Stimulated activated CD8-positive, alpha-beta memory T cell treated with anti-CD3 and anti-CD28 coated beads, Interleukin-12 subunit alpha, Interleukin-12 subunit beta, amount 100 ng/mL, for 1 hour (primary cell): ENCODE measurements around the gene TRMT6.

Experiments
- DNase-seq: peaks from one replicate; pipeline ENCODE4 v3.0.0-alpha.2; 2020; ENCODE audit warnings: low read depth

The TRMT6 gene

DNA sequence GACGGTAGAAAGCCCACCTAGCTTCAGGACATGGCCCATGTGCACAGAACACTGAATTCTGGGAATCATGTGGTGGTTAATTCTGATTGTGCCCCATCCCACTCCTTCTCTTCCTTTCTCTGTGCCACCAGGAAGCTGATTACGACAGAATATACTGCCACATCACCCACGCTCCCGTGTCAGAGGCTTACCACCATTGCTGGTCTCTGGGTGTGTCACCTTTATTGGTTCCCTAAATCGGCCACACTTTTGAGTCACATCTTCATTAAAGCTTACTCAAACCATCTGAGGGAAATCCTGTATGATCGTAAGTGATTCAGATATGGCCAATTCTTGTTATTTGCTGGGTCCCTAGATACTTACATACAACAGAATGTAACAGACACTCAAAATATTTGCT, 3.1 kb downstream of the TRMT6 start:
- no peak for DNase-seq

DNA sequence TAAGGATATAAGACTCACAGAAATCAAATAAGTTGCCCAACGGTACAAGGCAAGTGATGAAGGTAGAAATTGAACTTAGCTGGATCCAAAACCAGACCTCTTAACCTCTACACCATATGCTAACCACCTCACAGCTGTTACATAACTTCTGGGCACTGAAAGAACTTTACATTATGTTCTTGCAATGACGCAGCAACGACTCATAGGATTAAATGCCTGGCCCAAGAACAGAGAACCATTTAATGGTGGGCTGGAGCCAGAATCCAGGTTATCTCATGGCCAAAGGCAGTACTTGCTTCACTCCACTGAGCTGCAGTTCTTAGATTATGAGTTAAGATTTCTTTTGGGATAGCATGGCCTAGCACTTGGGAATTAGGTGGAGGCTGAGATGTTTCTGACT, 4.4 kb downstream of the TRMT6 start:
- DNase-seq = no peak

DNA sequence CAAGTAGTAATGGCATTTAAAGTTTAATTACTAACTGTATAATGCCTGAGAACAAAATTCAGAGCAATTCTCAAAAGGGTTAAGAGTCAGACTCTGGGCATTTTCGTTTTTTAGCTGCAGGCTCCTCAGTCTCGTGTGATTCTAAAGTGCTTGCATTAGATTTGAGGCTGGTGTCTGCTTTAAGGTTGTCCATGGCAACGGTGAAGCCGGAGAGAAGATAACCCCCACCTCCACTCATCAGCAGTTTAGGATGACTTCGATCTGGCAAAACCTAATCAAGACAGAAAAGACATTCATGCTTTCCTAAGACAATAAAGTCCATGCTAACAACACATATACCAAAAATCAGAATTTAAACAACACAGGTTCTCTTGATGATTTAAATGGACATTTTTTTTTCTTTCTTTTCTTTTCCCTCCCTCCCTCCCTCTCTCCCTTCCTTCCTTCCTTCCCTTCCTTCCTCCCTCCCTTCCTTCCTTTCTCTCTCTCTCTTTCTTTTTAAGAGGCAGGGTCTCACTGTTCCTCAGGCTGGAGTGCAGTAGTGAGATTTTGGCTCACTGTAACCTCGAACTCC, 11.8 kb downstream of the TRMT6 start:
- no peak for DNase-seq

DNA sequence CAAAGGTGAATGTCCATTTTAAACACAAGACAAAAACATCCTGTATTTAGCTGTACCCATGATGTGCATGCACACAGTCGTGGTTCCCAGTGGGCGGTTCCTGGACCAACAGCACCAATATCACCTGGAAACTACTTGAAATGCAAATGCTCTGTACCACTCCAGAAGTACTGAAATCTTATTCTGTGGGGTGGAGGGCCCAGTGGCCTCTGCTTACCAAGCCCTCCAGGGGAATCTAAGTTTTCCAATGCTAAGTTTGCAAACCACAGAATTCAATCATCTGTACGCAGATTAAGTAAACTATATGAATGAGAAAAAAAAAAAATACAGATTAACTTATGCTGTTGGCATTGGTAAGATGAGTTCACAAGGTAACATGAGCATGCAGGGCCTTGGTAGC, 14.1 kb downstream of the TRMT6 start:
- no peak for DNase-seq

DNA sequence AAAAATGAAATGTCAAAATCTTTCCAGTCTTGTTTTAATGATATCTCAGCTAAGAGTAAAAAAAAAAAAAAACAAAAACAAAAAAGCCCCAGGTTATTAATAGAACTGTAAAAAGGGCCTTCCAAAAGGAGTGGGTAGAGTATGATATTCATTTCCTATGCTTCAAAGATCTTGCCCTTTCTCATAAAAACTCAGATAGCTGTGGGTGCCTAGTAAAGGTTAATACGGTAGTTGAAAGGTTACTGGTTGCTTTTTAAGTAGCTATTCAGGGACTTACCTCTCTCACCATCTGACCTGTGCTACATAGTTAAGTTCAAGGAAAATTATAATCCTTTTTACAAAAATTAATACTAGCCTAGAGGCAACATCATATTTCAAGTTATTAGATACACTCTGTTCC, 14.9 kb downstream of the TRMT6 start:
- no peak for DNase-seq

DNA sequence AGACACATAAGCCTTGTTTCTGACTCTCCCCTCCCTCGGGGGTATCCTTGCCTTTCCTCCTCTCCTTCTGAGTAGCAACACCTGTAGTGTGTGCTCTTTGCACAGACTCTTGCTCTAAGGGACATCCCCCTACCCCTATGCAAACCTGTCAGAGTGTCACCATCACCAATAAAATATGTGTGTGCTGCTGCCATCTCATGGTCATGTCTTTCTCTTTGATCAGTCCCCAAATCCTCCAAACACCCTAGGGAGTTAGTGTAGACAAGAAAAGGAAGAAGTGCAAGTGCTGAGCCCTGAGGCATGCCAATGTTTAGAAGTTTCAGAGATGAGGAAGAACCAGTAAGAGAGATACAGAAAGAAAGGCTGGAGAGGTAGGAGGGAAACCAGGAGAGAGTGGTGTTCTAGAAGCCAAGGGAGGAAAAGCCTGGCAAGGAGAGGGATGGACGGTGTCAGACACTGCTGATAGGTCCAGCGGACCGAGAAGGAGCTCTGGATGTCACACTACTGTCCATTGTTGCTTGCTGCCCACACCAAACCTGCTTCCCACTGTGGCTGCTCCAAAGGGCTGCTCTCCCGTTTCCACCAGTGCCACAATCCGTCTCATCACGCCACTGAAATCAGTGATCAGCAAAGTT, 16.4 kb downstream of the TRMT6 start:
- no peak for DNase-seq

DNA sequence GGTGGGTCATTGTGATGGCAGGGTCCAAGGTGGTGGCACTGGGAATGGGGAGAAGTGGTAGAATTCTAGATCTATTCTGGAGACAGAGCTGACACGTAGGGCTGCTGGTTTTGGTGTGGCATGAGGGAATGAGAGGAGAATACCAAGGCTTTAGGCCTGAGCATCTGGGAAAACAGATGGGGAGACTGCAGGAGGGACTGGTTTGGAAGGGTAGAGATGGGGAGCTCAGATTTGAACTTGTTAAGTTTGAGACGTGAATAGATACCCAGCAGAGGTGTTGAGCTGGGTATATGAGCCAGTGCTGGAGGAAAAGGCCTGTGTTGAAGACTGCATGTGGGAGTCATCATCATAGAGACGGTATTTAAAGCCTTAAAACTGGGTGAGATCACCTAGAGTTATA, 17.5 kb downstream of the TRMT6 start:
- DNase-seq = no peak

DNA sequence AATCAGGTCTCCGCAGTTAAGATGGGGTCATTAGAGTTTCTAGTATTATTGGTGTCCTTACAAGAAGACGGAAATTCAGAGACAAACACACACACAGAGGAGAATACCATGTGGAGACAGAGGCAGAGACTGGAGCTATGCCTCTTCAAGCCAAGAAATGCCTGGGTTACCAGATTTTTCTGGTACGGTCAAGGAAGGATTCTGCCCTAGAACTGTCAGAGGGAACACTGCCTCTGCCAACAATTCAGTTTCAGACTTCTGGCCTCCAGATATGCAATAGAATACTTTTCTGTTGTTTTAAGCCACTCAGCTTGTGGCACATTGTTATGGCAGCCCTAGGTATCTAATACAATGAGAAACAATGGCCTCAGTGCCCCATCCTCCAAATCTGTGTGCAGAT, 18.9 kb downstream of the TRMT6 start:
- DNase-seq = no peak

DNA sequence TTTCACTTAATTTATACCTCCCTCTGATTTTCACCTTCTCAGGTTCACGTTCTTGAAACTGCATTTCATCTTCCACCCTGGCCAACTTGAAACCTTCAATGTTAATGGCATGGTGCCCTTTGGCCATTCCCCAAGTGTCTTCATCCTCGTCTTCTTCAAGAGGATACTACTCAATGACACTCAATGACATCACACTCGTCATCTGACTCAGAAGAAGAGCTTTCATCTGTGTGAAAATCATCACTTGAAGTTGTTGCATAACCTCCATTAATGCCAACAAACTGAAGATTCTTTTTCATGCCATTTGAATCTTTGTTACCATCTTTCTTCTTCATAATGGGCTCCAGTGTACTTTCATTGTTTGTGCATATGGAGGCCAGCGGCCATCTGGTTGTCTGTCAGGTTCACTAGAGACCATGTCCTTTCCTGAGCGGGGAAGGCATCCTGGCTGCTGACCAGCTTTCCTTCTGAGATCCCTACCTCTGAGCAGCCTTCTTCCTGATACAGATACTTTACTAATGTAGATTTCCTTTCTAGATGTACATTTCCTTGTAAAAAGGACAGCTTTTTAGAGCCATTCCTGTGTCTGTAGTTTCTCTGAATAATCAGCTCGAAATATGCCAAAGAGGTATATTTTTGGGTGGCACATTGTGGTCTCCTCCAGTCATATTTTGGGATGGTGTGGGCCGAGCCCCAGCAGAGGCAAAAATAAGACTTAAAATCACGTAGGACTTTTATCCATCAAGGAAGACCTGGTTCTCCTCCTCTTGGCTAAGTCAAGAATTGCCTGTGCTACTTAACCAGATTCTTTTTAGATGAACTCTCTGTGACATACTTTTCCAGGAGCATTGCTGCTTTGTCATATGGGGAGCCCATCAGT, 21.3 kb downstream of the TRMT6 start:
- DNase-seq = no peak

DNA sequence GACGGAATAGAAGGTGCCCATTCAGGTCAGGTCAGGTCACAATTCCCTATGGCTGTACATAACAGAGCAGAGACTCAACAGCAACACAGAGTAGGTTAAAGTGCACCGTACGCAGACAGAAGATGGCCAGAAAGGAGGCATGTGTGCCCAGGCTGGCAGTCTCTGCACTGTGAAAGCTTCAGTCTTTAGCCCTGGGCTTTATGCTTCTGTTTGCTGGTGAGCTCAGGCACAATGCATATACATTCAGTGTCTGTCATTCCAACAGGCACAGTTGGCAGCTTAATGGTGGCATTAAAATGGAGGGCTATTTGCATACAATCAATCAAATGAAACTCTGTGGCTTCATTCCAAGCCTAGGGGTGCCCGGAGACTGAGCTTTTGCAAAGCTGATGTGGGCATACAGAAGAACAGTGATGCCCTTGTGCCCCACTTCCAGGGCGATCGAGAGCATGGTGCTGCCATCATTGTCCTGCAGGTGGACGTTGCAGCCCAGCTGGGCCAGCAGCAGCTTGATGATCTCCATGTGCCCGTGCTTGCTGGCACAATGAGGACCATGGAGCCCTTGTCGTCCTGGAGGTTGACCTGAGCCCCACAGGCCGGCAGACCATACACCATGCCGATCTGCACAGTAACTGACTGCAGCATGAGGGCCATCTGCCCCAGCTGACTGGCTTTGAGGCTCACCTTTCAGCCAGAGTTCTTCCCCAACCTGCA, 22.4 kb downstream of the TRMT6 start:
- DNase-seq = no peak

DNA sequence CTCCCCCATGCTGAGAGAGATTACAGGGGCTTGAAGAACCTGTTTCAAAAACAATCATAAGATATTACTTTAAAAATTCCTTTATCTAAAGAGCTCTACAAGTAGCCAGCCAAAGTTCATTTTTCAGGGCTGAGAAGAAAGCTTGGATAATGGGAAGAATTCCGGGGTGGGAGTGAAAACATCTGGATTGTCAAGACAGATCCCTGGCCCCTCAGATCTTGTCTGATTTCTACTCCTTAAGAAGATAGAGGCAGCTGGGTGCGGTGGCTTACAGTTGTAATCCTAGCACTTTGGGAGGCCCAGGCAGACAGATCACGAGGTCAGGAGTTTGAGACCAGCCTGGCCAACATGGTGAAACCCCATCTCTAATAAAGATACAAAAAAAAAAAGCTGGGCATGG, 24.8 kb downstream of the TRMT6 start:
- DNase-seq = no peak

DNA sequence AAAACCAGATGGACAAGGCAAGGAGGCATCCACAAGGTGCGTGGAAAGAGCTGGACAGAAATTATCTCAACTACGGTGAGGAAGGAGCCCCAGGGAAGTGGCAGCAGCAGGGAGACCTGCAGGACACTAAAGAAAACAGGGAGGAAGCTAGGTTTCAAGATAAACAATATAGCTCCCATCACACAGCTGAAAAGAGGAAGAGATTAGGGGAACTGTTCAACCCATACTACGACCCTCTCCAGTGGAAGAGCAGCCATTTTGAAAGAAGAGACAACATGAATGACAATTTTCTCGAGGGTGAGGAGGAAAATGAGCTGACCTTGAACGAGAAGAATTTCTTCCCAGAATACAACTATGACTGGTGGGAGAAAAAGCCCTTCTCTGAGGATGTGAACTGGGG, 26.8 kb downstream of the TRMT6 start:
- DNase-seq = no peak

DNA sequence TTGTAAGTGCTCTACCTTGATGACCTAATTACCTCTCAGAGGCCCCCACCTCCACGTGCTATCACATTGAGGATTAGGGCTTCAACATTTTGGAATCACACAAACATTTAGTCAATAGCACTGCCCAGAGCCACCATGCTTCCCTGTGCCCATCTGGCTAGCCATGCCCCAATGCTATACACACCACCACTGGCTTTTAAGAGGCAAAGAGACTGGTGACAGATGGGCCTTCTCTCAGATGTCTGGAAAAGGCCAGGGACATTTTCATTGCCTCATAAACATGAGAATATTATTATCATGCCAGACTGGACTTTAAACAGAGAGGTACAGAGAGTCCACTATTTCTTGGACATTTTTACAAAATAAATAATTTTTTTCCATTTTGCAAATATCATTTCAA, 29.8 kb downstream of the TRMT6 start:
- no peak for DNase-seq

DNA sequence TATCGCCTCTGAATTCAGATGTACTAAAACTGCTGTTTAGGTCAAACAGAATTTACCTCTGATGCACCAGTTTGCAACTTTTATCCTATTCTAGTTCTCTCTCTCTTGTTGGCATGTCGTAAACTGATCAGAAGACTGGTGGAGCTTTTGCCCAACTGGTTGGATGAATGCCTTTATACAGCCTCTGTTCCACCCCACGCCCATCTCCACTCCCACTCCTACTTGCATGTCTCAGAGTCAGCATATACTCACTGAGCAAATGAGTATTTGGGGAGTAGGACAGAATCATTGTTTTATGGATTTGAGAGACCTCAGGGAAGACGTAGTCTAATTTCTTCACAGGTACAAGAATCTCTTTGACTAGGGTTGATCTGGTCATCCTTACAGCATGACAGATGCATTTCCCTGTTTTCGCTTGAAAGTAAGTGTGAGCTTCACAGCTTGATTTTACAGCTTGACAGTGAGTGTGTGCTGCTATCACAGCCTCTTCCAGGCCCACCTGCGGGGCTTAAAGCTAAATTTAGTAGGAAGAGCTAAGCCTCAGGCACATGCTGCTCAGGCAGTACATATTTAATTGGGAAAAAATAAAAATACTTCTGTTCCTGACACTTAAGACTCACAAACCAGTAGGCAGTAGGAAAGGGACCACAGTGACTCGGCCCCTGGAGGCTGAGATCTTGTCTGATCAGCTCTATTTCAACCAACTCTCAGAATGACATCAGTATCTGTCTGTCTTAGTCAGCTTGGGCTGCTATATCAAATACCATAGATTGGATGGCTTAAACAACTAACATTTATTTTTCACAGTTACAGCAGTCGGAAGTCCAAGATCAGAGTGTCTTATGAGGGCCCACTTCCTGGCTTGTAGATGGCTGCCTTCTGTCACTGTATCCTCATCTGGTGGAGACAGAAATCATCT, 30.4 kb downstream of the TRMT6 start:
- DNase-seq = no peak

DNA sequence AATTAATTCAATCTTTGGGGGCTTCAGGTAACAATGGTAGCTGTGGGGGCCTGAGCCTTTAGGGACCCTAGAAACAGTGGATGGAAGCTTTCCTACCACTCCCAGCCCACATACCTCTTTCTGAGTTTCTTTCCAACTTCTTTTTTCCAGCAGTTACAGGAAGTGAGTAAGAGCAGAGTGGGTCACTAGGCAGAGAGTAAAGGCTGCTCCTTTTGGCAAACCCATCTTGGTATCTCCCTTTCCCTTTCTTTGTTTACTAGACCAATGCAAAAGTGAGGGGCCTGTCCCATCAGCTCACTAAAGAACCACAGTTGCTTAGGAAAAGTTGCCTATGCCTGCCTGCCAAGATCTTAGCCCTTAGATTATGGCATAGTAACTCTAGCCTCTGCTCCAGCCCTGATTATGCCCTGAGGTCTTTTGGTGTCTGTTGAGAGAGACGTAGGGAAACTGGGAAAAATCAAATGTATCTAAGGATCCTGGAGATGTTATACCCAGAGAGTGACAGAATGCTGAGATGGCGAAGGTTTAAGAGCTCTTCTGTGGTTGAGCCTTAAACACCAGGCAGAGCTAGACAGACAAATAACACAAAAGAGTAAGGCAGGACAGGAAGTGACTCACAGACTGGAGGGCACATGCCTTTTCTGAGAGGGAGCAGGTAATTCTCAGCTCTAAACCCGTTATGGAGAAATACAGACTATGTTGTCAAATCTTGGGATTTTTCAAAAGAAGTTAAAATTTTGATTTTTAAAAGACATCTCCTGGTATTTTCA, 31.3 kb downstream of the TRMT6 start:
- DNase-seq = no peak

DNA sequence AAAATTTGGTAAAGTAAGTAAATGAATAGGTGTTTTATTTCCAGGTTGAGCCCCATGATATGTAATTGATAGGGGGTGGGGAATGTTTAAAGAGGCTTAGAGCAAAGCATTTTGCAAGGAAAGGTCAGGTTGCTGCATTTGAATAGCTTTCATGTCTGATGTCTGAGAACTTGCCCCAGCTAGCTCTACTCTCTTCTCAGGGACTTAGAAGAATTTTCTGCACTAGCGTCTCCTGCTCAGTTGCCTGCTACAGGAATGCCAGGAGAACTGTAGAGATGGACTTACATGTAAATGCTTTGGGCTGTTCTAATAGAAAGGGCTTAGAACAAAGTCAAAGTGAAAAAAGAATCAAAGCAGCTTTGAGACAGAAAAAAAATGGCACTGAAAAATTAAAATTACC, 35.5 kb downstream of the TRMT6 start:
- DNase-seq = no peak

DNA sequence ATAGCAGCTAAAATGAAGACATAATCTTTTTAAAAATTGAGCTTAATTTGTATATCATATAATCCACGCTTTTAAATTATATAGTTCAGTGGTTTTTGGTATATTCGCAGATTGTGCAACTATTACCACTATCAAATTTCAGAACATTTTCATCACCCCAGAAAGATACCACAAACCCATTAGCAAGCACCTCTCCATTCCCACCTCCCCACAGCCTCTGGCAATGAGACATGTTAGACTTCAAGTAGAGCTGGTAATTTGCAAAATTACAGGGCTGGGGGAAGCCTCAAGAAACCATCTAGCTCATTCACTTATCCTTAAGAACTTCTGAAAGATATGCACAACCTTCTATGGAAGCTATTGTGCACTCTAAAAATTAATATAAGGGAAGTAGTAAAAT, 37.2 kb downstream of the TRMT6 start:
- no peak for DNase-seq

DNA sequence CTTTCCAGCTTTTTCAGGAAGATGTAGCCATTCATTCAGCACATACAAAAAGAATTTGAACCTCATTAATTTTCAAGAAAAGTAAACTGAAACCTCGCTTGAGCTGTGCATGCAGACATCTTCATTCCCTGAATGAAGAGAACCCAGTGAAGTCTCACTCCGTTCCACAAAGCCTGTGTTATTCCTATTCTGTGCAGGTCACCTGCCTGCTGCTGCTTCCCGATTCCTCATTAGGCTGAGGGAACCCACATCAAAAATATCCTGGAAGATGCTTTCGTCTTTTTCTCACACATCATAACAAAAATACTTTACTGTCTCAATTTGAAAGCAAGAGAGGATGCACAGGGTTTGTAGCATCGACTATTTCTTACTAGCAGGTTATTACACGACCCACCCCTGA, 40.1 kb downstream of the TRMT6 start:
- DNase-seq = no peak

DNA sequence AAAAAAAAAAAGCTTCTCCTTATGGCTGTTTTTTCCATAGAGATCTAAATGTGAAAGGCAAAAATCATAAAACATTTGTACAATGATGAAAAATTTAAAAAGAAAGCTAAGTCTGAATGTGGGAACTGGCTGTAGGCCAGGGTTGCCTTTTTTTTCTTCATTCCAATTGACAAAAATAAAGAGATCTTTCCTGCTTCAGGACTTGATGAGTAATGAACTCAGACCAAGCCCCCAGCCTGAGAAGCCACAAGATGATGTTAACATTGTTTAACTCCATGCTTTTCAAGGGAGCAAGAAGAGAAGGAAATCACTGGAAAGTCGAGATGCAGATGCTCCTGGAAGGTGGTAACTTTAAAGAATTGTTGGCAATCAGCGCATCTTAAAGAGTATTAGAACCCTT, 41.4 kb downstream of the TRMT6 start:
- DNase-seq = no peak

DNA sequence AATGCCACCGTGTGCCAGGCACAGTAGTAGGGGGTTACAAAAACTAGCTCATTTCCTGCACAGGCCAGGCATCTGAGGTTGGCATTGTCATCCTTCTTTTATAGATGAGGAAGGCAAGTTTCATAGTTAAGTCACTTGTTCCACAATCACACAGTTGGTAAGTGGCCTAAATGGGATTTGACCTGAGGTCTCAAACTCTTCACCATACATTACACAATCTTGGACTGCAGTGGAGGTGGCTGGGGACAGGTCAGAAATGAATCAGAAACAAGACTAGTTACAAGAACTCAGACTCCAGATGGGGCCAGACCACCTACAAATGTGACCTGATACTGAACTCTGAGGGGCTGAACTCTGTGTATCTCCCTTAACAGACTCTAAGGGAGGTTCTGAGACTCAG, 49.4 kb downstream of the TRMT6 start:
- DNase-seq = no peak

DNA sequence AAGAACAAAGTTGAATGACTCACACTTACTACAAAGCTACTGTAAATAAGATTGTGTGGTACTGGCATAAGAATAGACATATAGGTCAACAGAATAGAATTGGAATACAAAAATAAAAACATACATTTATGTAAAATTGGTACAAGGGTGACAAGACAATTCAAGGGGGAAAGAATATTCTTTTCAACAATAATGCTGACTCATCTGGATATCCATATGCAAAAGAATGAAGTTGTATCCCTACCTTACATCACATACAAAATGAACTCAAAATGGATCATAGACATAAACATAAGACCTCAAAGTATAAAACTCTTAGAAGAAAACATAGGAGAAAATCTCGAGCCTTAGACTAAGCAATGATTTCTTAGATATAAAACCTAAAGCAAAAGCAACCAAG, 50.9 kb downstream of the TRMT6 start:
- no peak for DNase-seq
